ENCODE results near the gene NCBP3. TPM values are rescaled to one million over a fixed set of nuclear protein-coding genes. Genes with fewer than 3 reads are reported as not detected.

The NCBP3 gene
- total RNA-seq, 1 experiment from 2014 or later: 32.8 TPM

- Histone ChIP-seq H3K4me3 (ENCODE audit: low read depth, low read length) (no peak overlapping the region), H3K27me3 (replicated peaks; ENCODE audit: control insufficient read depth, insufficient read depth, low read length) (no peaks in the 10 kb centered on the region), H3K36me3 (ENCODE audit: control insufficient read depth, insufficient read depth, low read length) (no peaks in the 10 kb centered on the region), H3K4me1 (no peaks in the 10 kb centered on the region), H3K9me3 (no peaks in the 10 kb centered on the region)
- TF ChIP-seq, protein P1, sequence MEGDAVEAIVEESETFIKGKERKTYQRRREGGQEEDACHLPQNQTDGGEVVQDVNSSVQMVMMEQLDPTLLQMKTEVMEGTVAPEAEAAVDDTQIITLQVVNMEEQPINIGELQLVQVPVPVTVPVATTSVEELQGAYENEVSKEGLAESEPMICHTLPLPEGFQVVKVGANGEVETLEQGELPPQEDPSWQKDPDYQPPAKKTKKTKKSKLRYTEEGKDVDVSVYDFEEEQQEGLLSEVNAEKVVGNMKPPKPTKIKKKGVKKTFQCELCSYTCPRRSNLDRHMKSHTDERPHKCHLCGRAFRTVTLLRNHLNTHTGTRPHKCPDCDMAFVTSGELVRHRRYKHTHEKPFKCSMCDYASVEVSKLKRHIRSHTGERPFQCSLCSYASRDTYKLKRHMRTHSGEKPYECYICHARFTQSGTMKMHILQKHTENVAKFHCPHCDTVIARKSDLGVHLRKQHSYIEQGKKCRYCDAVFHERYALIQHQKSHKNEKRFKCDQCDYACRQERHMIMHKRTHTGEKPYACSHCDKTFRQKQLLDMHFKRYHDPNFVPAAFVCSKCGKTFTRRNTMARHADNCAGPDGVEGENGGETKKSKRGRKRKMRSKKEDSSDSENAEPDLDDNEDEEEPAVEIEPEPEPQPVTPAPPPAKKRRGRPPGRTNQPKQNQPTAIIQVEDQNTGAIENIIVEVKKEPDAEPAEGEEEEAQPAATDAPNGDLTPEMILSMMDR (IDR thresholded peaks at IDR 0.05; ENCODE audit: insufficient read depth in 1 of 2, low read depth in 1 of 2, low read length in 1 of 2, severe bottlenecking in 1 of 2, unreplicated experiment in 1 of 2): no peak
- H3K4me3 Mint-ChIP-seq (ENCODE audit: unreplicated experiment): no peak overlapping the region
- no peaks in the 10 kb centered on the region for H3K27me3 Mint-ChIP-seq (ENCODE audit: insufficient read depth, unreplicated experiment)
- CTCF ChIA-PET: no interaction called here
- H3K27ac Mint-ChIP-seq (ENCODE audit: unreplicated experiment): no peak overlapping the region
- no TSS peak for BruUV-seq (replicated peaks)
- intact Hi-C loops (cut with micrococcal nuclease; ENCODE audit: unreplicated experiment): no loop called here
- H3K4me1 Mint-ChIP-seq (ENCODE audit: low read depth, unreplicated experiment): no peaks in the 10 kb centered on the region
- peaks cover 5% of the 10 kb centered on the region for H3K36me3 Mint-ChIP-seq (ENCODE audit: insufficient read depth, unreplicated experiment)
- no peaks in the 10 kb centered on the region for H3K9me3 Mint-ChIP-seq (ENCODE audit: unreplicated experiment)
- no peak for DNase-seq
- POLR2A ChIA-PET: no interaction called here
These were observed 75.6 kb downstream of the NCBP3 start for GRCh38 chr17:3770466-3770865.

- Mint-ChIP-seq H3K4me1 (ENCODE audit: low read depth, unreplicated experiment) (no peaks in the 10 kb centered on the region), H3K27ac (ENCODE audit: unreplicated experiment) (no peak overlapping the region), H3K36me3 (ENCODE audit: insufficient read depth, unreplicated experiment) (peaks cover 5% of the 10 kb centered on the region), H3K9me3 (ENCODE audit: unreplicated experiment) (no peaks in the 10 kb centered on the region), H3K27me3 (ENCODE audit: insufficient read depth, unreplicated experiment) (no peaks in the 10 kb centered on the region), H3K4me3 (ENCODE audit: unreplicated experiment) (no peak overlapping the region)
- H3K4me3 ChIP-seq (ENCODE audit: low read depth, low read length): no peak overlapping the region
- ChIA-PET CTCF (no interaction called here), POLR2A (no interaction called here)
- TF ChIP-seq, protein P1 (IDR thresholded peaks at IDR 0.05; ENCODE audit: insufficient read depth in 1 of 2, low read depth in 1 of 2, low read length in 1 of 2, severe bottlenecking in 1 of 2, unreplicated experiment in 1 of 2): no peak
- H3K27me3 ChIP-seq (replicated peaks; ENCODE audit: control insufficient read depth, insufficient read depth, low read length): no peaks in the 10 kb centered on the region
- intact Hi-C loops (cut with micrococcal nuclease; ENCODE audit: unreplicated experiment): no loop called here
- no peak for DNase-seq
- H3K9me3 ChIP-seq: no peaks in the 10 kb centered on the region
- no TSS peak for BruUV-seq (replicated peaks)
- H3K36me3 ChIP-seq (ENCODE audit: control insufficient read depth, insufficient read depth, low read length): no peaks in the 10 kb centered on the region
- H3K4me1 ChIP-seq: no peaks in the 10 kb centered on the region
These were observed 77.3 kb downstream of the NCBP3 start for GRCh38 chr17:3768769-3769168.

GRCh38 chr17:3768341-3768740 is 77.7 kb downstream of the NCBP3 start:
- H3K9me3 ChIP-seq: no peaks in the 10 kb centered on the region
- H3K4me1 Mint-ChIP-seq (ENCODE audit: low read depth, unreplicated experiment): no peaks in the 10 kb centered on the region
- no peak for DNase-seq
- H3K27me3 ChIP-seq (replicated peaks; ENCODE audit: control insufficient read depth, insufficient read depth, low read length): no peaks in the 10 kb centered on the region
- no peak overlapping the region for H3K4me3 Mint-ChIP-seq (ENCODE audit: unreplicated experiment)
- intact Hi-C loops (cut with micrococcal nuclease; ENCODE audit: unreplicated experiment): no loop called here
- ChIA-PET CTCF (no interaction called here), POLR2A (no interaction called here)
- no TSS peak for BruUV-seq (replicated peaks)
- no peaks in the 10 kb centered on the region for H3K36me3 ChIP-seq (ENCODE audit: control insufficient read depth, insufficient read depth, low read length)
- H3K9me3 Mint-ChIP-seq (ENCODE audit: unreplicated experiment): no peaks in the 10 kb centered on the region
- no peaks in the 10 kb centered on the region for H3K27me3 Mint-ChIP-seq (ENCODE audit: insufficient read depth, unreplicated experiment)
- H3K27ac Mint-ChIP-seq (ENCODE audit: unreplicated experiment): no peak overlapping the region
- no peaks in the 10 kb centered on the region for H3K4me1 ChIP-seq
- TF ChIP-seq, protein P1 (IDR thresholded peaks at IDR 0.05; ENCODE audit: insufficient read depth in 1 of 2, low read depth in 1 of 2, low read length in 1 of 2, severe bottlenecking in 1 of 2, unreplicated experiment in 1 of 2): no peak
- peaks cover 5% of the 10 kb centered on the region for H3K36me3 Mint-ChIP-seq (ENCODE audit: insufficient read depth, unreplicated experiment)
- no peak overlapping the region for H3K4me3 ChIP-seq (ENCODE audit: low read depth, low read length)

All from Caco-2 (cell line).